ENCODE results near the gene CDKN1A. TPM values are rescaled to one million over a fixed set of nuclear protein-coding genes. Genes with fewer than 3 reads are reported as not detected.

CDKN1A gene
- total RNA-seq, 1 experiment from 2014 or later: 17.4 TPM

DNA sequence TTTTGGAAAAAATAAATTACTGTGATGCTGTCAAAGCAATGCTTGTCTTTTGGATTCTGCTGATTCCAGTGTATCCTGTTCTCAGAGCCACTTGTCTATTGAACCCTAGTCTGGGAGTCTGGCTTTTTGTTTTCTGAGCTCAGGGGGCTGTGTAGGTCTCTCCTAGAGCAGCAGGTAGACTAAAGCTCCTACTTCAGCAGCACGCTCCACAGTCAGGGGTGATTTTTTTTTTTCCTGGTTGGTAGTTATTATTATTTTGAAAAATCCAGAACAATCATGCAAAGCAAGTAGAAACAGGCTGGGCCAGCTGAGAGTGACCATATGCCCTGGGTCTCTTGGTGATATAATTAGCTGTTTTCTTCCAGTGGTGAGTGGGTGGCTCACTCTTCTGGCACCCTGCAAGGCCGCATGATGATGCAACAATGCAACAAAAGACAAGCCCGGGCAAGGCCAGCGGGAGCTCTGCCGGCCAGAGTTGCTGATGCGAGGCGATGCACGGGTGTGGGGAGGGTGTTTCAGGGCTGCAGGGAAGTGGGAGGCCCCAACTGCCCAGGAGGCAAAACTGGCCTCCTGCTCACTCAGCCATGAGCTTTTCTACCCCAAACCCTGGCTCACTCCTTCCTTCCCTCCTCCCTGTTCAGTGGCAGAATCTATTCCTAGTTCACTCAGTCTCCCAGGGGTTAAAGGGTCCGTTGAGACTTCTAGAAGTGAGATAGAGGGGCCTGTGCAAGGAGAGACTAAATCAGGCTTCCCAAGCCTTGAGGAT is 11.5 kb upstream of the CDKN1A start:
- Histone ChIP-seq H2BK20ac (ENCODE audit: low read depth, low read length, poor library complexity, severe bottlenecking) (no peak overlapping the region), H3K9ac (ENCODE audit: extremely low read depth, insufficient read length, low read length) (no peak overlapping the region), H2AK5ac (ENCODE audit: insufficient read length, low read length) (no peak overlapping the region), H3T11ph (ENCODE audit: low read length) (peak overlapping the region; percentile 71), H2BK120ac (ENCODE audit: low read depth, low read length, poor library complexity, severe bottlenecking) (peak overlapping the region; percentile 70), H3K14ac (ENCODE audit: insufficient read depth, low read length) (peak overlapping the region; percentile 44; the same call in 1 of the 2 replicates), H4K91ac (ENCODE audit: insufficient read length, low read depth, low read length) (no peak overlapping the region), H2BK15ac (ENCODE audit: low read depth, low read length) (no peak overlapping the region), H3K79me2 (ENCODE audit: insufficient read depth, low read length) (no peaks in the 10 kb centered on the region), H3K27ac (ENCODE audit: insufficient read length, low read depth, low read length) (peak overlapping the region; percentile 24), H3K4ac (ENCODE audit: low read depth, low read length) (no peak overlapping the region), H4K20me1 (ENCODE audit: control insufficient read depth, insufficient read depth, insufficient read length) (no peaks in the 10 kb centered on the region), H3K23ac (ENCODE audit: insufficient read length, low read depth, low read length) (no peak overlapping the region), H3K9me3 (ENCODE audit: control insufficient read depth, low read depth, low read length) (no peaks in the 10 kb centered on the region), H2BK5ac (ENCODE audit: insufficient read length, low read length) (no peak overlapping the region), H3K23me2 (ENCODE audit: insufficient read length, low read depth, low read length, poor library complexity, severe bottlenecking) (no peaks in the 10 kb centered on the region), H3K27me3 (ENCODE audit: insufficient read depth, low read length) (no peaks in the 10 kb centered on the region), H3K4me1 (ENCODE audit: insufficient read depth, low read length) (peaks cover 7% of the 10 kb centered on the region; the same call in 1 of the 2 replicates), H3K79me1 (ENCODE audit: insufficient read depth, low read depth, low read length, poor library complexity, severe bottlenecking) (no peaks in the 10 kb centered on the region), H4K5ac (ENCODE audit: insufficient read length, low read depth, low read length) (no peak overlapping the region), H3K4me2 (ENCODE audit: insufficient read depth, insufficient read length, low read length) (peak overlapping the region; percentile 23), H2BK12ac (ENCODE audit: insufficient read length, low read depth, low read length) (no peak overlapping the region), H4K8ac (replicated peaks; ENCODE audit: insufficient read length, low read depth, low read length) (no peak overlapping the region), H2AFZ (ENCODE audit: low read length) (no peak overlapping the region), H3K56ac (ENCODE audit: insufficient read length, low read depth, low read length) (no peak overlapping the region), H3K18ac (ENCODE audit: insufficient read length, low read depth, low read length) (no peak overlapping the region)
- Mint-ChIP-seq H3K4me1 (peaks cover 50 to 52% of the 10 kb centered on the region in 2 experiments), H3K4me3 (peak overlapping the region; percentile 27 to 66), H3K9me3 (no peaks in the 10 kb centered on the region), H3K27ac (peak overlapping the region; percentile 42 to 98 (median 91)), H3K27me3 (ENCODE audit: low read depth) (no peaks in the 10 kb centered on the region; the same call in 1 of the 2 replicates), H3K36me3 (ENCODE audit: insufficient read depth in 1 of 3, low read depth in 3 of 3) (no peaks in the 10 kb centered on the region)
- WGBS (ENCODE audit: extremely low coverage, insufficient read length, low lambda C conversion rate): no CpG with 5 or more reads among the region's 9 CpGs
- peak; percentile 82 for DNase-seq
- TF ChIP-seq, protein P1, sequence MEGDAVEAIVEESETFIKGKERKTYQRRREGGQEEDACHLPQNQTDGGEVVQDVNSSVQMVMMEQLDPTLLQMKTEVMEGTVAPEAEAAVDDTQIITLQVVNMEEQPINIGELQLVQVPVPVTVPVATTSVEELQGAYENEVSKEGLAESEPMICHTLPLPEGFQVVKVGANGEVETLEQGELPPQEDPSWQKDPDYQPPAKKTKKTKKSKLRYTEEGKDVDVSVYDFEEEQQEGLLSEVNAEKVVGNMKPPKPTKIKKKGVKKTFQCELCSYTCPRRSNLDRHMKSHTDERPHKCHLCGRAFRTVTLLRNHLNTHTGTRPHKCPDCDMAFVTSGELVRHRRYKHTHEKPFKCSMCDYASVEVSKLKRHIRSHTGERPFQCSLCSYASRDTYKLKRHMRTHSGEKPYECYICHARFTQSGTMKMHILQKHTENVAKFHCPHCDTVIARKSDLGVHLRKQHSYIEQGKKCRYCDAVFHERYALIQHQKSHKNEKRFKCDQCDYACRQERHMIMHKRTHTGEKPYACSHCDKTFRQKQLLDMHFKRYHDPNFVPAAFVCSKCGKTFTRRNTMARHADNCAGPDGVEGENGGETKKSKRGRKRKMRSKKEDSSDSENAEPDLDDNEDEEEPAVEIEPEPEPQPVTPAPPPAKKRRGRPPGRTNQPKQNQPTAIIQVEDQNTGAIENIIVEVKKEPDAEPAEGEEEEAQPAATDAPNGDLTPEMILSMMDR (conservative IDR thresholded peaks at IDR 0.05): no peak

All from H9 (cell line).